NCI-H2081 treated with DMSO at 0.1 percent for 48 hours (cell line): ENCODE results near the gene VPS9D1.
"Not testable (repeated sequence)": the region's sequence is repeated elsewhere in the genome, so short reads cannot be mapped to it uniquely, and the experiment has no call there.

Source experiments
- DNase-seq: peaks from one replicate; lab custom pipeline; 2025; lab: John Stamatoyannopoulos, UW

Gene VPS9D1

GRCh38 chr16:89664238-89664637 is 56.5 kb downstream of the VPS9D1 start:
- not testable (repeated sequence) for DNase-seq

- no peak for DNase-seq
Measured at GRCh38 chr16:89661215-89661614, 59.5 kb downstream of the VPS9D1 start.

- no peak for DNase-seq
Measured at GRCh38 chr16:89660146-89660545, 60.6 kb downstream of the VPS9D1 start.

- no peak for DNase-seq
Measured at GRCh38 chr16:89658221-89658879, 62.3 kb downstream of the VPS9D1 start.

- peak; percentile 17 for DNase-seq
Measured at GRCh38 chr16:89657442-89658220, 63.1 kb downstream of the VPS9D1 start, which contains the start of the genes CHMP1A and SPATA33. Gene CHMP1A (minus strand): TSS chr16:89657708. CDS start chr16:89657588, 120 bp downstream. Gene SPATA33 (plus strand): TSS chr16:89657836. CDS start chr16:89657912, 76 bp downstream.
